GM18909 (cell line): ENCODE measurements around the gene SND1.

Experiments used
- ATAC-seq: cut with Tn5 transposase; IDR thresholded peaks from one replicate; pipeline ENCODE4 v1.9.1; 2021; ENCODE audit warnings: mild to moderate bottlenecking; ENCODE audit not compliant: unreplicated experiment, poor library complexity

Gene SND1

DNA sequence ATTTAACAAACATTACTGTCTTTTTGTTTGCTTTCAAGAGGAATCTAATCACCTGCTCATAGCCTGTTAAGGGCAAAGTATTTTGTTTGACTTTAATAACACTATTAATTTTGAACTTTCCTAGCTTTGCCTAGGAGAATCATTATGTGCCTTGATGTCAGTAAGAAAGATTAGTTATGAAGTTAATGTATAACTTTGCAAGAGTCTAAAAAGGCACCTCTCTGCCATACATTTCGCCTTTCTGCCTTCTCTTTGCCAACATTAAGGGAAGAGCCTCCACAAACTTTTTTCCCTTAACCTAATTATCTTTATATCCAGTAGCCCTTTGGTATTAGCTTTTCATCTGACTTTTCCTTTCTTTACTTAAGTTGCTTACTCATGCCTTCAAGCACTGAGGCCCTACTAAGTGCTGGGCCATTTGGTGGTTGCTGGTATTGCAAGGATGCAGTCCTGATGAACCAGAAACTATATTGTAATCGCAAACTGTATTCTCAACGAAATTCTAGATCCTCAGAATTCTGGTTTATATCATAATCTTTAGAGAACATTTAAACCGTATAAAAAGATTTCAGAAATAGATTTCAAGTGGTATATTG, 108.5 kb downstream of the SND1 start:
- no peak for ATAC-seq

DNA sequence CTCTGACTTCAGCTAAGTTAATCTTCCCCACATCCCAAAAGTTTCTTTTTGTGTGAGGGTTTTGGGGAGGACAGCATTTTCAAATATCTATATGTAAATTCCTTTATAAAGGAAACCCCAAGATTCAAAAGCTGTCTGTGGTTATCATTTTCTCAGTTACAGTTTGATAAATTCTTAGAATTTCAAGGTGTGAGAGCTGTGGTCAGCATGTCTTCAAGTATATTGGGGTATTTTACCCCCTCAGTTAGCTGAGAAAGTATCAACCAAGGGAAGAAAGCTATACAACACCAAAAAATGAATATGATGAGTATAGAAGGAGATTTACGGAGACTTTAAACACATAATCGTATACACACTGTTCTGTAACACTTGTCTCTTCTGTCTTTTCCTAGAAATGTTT, 109.2 kb downstream of the SND1 start:
- no peak for ATAC-seq

DNA sequence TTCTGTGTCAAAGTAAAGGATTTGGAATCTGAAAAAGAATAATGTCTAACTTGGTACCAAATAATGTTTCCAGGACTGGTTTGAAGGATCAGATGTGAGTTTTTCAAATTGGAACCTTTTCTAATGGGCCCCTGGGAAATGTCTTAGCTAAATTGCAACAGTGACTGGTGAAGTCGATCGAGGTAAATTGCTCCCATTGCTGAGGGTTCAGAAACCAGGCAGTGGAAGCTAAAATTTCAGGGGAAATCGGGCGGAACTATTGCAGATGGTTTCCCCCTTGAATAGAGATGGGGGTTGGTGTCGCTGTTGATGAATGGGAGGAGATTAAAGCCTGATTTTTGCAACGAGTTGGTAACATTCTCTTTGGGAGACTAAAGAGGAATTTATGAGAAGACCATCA, 112.7 kb downstream of the SND1 start:
- no peak for ATAC-seq

DNA sequence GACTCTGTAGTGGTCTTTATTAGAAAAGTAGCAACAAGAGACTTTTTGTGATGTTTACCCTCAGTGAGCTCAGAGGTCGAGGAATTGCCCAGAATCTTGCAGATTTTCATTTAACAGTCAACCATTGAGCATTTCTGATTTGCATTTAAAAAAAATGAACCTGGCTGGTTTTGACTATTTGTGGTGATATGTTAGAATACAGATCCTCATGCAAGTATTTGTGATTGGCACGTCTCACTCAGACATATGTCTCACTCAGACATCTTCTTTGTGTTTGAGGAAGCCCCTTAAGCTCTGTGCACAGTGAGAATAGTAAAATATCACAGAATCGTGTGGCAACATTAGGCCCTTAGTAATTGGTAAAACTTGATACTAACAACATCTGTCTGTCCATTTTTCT, 113.2 kb downstream of the SND1 start:
- no peak for ATAC-seq

DNA sequence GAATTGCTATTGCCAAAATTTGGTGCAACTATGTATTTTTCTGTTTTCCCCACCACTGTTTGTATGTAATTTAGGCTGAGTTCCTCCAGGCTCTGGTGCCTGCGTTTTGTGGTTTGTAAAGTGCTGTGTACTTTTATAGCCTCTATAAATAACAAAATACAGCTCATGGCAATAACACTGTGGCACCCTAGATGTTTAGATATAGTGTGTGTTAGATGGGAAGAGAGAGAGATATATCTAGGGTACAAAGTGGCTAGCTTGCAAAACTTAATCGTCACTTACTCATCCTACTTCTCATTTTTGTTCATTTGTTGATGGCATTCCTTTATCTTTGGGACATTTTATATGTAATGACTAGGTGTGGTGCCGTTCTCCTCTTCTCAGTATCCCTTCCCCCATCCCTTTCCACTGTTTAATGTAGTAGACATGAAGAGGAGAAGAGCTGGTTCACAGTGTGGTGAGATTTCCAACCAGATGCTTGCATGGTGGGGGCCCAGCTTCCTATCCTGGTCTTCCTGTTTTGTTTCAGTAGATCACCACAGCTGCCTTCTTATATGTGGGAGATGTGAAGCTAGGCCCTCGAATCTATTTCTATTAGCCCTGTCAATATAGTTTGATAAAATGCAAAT, 115.0 kb downstream of the SND1 start:
- ATAC-seq, result no peak

DNA sequence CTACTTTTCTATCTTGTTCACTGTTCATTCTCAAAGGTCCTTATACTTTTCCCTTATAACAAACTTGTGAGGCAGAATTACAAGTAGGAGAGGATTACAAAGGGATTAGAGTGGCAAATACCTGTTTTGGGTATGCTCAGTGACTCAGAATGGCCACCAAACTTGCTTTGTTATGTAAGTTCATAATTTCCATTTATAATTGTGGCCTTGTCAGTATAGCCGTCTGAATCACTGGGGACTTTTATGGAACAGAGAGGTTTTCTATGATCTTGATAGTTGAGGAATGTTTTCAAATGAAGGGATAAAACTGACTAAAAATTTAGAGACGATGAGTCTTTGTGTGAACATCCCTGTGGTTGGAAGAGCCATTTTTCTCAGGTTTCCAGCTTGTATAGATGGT, 116.2 kb downstream of the SND1 start:
- ATAC-seq, result no peak

DNA sequence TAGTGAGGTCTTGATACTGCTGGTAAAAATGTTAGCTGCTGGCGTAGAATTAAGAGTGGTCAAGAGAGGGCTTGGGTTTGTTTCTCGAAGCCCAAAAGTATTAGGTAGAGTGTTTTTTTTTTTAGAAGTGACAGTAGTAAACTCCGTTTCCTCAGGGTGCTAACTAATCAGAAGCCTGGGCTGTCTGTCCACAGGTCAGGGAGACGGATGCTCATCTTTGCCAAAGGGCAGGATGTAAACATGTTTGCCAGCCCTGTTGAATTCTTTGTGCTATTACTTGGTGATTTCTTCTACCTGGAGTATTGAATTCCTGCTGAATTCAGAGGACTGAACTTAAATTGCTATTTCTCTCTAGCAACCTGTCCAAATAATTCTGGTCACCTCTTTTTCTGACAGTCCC, 117.1 kb downstream of the SND1 start:
- ATAC-seq, result no peak

DNA sequence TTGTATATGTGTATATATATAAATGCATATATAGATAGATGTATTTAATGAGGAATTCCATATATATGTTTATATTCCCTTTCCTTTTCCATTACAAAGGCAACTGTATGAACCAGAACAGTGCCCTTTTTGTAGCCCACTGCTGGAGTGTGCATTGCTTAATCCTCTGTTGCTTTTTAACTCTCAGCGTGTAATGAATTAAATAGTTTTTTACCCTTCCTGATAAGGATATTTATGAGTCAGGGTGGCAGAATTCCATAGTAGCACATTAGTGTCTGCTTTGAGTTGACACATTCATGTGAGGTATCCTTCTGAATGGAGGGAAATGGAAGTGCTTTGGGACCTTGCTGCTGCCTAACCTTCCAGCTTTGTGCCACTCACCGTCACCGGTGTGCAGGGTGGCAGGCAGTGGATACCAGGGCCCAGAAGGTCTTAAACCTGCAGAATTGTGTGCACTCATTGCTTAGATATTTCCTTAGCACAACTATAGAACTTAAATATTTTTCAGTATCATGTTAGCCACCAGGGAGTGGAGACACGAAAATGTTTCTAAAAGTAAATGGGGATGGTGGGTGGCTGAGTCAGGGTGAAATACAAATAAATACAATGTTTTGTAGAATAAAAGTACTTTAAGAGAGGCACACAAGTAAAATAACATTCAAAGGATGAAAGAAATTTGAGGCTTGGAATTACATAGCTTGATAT, 117.9 kb downstream of the SND1 start:
- no peak for ATAC-seq

DNA sequence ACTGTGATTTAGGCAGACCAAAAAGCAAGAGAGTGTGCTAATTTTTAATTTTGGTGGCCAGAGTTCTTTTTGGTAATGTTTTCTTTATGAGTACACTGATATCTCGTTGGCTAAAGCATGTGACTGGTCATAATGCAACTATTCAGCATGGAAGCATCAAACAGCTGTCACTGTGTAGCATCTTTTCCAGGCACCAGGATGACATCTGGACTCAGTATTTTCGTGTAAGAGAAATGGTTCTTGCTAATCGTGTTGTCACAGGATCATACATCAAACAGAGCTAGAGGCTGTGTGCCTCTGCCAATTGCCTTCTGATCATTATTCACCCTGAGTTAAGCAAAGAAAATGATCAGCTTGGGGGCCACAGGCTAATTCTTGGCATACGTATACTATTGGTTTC, 118.9 kb downstream of the SND1 start:
- ATAC-seq, result no peak

DNA sequence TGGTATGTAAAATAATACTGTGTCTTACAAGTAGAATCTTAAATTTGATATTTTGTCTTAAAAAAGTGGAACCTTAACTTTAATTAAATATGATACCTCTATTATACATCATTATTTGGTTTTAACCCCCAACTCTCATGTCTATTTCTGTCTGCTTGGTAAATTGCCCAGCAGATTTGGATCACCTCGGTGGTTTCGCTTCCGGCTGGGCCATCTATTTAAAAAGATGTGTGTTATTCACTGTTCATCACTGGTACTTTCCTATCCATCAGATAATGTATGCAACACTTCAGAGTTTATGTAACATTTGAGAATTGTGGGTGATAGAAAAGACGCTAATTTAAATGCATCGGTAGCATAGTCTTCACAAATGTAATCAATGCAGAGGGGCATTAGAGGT, 119.7 kb downstream of the SND1 start:
- ATAC-seq, result no peak

DNA sequence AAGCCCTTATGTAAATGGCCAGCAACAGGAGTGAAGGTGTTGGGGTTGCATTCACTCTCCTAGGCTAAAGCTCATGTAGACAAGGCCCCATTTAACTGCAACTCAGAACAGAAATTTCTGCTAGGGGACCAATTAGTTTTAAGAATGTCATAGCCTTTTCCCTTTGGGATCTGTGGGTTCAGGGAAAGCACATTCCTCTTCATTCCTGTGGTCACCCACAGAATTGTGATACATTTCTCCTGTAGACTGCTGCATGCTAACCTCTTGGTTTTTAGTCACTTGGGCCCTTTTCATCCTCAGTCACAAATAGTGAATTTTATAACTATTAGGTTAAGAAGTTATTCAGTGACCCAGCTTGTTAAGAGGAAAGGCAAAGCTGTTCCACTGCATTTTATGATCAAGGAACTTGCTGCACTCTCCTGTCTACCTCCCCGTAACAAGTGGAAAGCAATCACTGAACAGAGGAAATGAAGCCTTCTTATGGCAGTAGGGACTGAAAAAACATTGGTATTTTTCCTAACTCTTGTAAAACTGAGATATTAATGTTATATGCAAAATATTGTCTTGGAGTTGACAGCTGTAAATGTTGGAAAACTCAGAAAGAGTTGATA, 124.9 kb downstream of the SND1 start:
- ATAC-seq, result no peak

DNA sequence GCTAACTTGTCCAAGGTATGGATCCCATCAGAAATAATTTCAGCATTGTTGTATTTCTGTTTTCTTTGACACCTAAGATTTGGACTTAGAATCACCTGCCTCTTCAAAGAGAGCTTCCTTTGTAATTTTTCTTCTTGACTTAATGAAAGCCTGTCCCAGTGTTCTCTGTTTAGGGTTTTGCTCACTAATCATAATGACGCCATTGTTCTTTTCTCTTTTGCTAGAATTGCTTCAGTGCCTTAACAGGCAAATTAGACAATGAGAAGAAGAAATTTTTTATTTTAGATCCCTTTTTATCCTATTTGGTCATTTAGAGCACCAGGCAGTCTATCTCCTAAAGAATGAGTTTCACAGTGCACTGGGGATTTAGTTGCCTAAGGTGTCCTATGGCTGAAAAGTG, 128.5 kb downstream of the SND1 start:
- ATAC-seq, result no peak

DNA sequence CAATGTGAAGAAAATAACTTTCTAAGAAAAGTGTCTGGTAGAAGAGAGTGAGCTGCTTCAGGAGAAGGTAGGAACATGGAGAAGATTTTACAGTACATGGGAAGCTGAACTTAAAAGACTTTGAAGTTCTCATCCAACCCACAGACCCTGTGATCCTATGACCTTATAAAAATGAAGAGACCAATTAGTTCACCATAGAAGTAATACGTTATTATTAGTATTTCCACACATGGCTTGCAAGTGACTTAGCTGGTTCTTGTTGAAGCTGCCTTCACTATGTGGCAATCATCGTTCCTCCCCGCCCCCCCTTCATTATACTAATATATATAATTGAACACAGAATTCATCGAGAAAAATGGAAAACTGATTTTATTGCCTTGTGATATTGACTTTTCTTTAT, 129.1 kb downstream of the SND1 start:
- ATAC-seq, result no peak

DNA sequence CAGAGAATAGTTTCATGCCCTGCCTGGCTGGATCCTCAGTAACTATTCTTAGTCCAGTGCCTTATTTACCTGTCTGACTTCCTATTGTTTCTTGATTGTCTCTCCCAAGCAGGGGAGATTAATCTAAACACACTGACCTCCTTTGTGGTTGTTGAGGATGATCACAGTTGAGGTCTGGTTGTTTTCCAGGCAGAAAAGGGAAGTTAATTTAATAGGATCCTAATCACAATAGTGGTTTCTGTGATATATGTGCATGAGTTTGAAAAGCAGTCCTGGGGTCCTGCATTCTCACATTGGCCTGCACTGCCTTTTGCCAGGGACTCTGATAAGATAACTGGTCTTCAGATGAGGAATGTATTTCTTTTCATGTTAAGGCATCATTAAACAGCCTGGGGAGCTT, 130.1 kb downstream of the SND1 start:
- no peak for ATAC-seq

DNA sequence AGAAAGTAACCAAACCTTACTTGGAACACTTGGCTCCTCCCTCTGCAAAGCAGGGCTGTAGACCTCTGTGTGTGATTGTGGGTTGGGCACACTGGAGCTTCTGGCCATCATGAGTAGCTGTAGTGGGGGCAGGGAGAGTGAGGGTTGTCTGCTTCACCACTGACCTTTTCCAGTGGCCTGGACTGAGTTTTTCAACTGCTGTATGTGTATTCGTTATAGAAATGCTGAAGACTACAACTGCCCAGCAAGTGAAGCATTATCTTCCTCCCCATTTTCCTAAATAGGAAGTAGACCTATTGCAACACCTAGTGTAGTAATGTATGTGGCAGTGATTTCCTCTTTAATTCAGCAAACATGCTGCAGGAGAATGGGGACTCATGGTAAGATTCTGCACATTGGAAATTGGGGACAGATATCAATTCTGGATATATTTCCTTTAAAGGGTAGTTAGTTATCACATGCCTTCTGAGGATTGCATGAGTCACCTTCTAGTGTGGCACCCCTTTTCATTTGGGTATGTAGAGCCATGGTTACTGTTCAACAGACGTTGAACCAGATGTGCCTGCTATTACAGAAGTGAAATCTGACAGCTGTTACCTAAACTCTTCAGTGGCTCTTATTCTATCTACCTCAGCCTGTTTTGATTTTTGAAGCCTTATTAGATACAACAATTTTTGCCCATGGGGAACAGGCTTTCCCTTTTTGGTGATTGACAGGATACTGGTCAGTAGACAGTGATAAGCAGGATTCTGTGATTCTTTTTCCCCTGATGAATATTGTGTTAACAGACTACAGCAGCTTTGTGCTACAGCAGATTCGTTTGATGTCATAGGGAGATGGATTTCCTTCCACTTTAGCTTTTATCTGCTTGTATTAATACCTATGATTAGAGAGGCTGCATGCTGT, 130.9 kb downstream of the SND1 start:
- ATAC-seq, result peak; percentile 95

DNA sequence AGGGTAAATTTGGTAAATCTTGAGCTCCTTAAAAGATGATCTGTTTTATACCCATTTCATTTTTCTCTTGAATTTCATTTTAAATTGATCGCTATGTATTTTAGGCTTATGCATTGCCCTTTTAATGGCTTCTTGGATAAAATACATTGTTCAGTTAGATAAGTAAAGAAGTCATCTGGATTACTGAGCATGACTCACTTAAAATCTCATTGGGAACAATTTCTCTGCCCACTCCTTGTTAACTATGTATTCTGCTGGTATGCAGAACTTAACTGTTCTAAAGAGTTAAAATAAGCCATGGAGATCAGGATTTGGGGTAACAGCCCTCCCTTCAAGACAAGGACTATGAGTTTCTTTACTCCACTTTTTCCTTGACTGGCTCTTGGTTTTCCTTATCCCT, 134.2 kb downstream of the SND1 start:
- ATAC-seq, result no peak

DNA sequence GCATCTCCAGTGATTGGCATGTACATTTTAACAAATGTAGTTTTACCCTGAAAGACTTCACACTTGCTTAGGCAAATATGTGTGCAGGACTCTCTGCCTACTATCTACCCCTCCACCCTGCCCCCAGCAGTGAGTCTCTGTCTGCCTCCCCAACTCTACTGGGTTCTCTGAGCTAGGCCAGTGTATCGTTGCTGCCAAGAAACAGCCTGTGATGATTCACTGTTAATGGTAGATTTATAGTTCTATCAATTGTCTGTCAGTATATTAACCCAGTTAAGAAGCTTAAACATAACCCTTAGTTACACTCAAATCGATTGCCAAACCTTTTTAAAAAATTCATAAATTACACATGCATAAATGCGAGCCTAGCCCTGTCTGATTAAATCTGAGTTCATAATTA, 137.0 kb downstream of the SND1 start:
- ATAC-seq, result no peak

DNA sequence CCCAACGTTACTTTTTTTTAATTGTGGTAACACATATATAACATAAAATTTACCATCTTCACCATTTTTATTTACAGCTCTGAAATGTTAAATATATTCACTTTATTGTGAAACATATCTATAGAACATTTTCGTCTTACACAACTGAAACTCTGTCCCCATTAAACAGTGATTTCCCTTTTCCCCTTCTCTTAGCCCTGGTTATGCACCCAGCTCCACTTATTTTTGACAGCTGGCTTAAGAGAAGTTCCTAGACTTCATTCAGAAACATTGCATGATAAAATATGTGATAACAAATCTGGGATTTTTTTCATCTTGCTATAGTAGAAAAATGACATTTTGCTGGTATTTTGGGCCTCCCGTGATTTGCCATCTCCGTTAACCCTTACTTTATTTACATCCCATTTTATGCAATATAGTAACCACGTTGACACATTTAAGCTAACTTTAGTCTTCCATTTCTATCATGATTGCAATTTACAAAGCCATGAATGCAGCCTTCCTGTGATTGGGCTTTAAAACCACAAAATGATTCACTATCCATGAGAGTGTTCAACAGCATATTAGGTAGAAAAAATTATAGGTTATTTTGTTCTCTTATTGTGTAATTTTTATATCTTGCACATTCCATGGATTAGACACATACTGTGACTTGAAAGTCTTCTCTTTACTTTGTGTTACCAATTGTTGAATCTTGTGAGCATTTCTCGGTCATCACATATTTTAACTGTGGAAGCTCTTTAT, 139.6 kb downstream of the SND1 start:
- ATAC-seq, result no peak

DNA sequence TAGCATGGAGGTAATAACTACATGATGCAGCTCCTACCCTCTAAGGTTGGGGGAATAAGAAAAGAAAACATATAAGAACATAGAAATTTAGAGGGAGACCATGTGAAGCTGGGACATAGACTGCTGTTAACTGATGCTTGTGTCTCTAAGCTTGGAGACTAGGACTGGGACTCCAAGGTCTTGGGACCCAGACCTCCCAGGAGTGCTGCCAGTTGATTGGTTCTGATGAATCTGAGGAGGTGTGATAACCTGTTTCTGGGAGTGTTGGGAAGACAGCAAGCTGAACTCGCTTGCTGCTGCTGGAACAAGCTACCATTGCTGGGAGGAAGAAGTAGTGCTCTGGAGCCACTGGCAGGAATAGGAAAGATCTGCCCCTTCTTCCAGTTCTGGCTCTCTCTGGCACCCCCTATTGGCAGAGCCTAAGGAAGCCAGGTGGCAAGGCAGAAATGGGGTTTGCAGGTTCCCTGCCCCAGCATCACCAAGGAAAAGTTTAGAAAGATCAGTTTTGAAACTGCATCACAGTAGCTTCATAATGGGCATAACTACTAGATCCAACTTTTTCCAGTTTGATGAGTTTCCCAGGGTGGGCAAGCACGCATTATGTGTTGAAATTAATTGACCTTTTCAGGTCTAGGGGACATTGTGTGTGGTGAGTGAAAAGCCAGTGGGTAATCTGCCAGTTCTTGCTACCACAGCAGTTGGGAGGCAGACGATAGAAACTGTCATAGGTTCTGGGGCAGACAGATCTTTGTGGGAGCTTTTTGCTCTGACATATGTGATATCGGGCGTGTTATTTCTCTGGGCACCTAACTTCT, 140.7 kb downstream of the SND1 start:
- ATAC-seq, result no peak
